WTC11 (cell line): ENCODE data around the gene AOX1. TPM values are rescaled to one million over a fixed set of nuclear protein-coding genes. Genes with fewer than 3 reads are reported as not detected.
"Not testable (repeated sequence)": the region's sequence is repeated elsewhere in the genome, so short reads cannot be mapped to it uniquely, and the experiment has no call there.

ENCODE experiments used
- ATAC-seq: fragments of 200-7000 bp; cut with Tn5 transposase; 2 replicates; pipeline ENCODE4 v1.10.0; 2021; ENCODE audit warnings: mild to moderate bottlenecking, moderate library complexity
- CTCF ChIA-PET: fragments of 300-600 bp; sonication (Branson Sonifier 250); formaldehyde crosslinking; loops from one replicate; lab custom pipeline; 2021; ENCODE audit warnings: antibody characterized with exemption; lab: Charles Lee
- POLR2A ChIA-PET: fragments of 350-600 bp; sonication (Branson Sonifier 250); formaldehyde crosslinking; loops from one replicate; lab custom pipeline; 2021; ENCODE audit warnings: antibody characterized with exemption; lab: Charles Lee
- DNase-seq: peaks from one replicate; pipeline ENCODE4 v3.0.0; 2021; ENCODE audit warnings: low spot score
- H3K27ac Mint-ChIP-seq: 2 replicates; pipeline ENCODE4 v1.8.0; 2021; ENCODE audit warnings: mixed read lengths
- H3K27me3 Mint-ChIP-seq: 2 replicates; pipeline ENCODE4 v1.8.0; 2021; ENCODE audit warnings: low read depth, mild to moderate bottlenecking, moderate library complexity, mixed read lengths
- H3K36me3 Mint-ChIP-seq: 2 replicates; pipeline ENCODE4 v1.8.0; 2021; ENCODE audit warnings: mixed read lengths
- H3K4me1 Mint-ChIP-seq: 2 replicates; pipeline ENCODE4 v1.8.0; 2022; ENCODE audit warnings: mixed read lengths
- H3K4me3 Mint-ChIP-seq: 2 replicates; pipeline ENCODE4 v1.8.0; 2021; ENCODE audit warnings: mild to moderate bottlenecking, moderate library complexity, mixed read lengths
- H3K9me3 Mint-ChIP-seq: 2 replicates; pipeline ENCODE4 v1.8.0; 2021; ENCODE audit warnings: mixed read lengths
- CREB1 ChIP-seq: sonication (generic); formaldehyde crosslinking; IDR thresholded peaks from 2 replicates; pipeline ENCODE4 v1.8.0; 2023; ENCODE audit warnings: mild to moderate bottlenecking, missing genetic modification reagents
- ETV6 ChIP-seq: sonication (generic); formaldehyde crosslinking; IDR thresholded peaks from 2 replicates; pipeline ENCODE4 v1.8.1; 2022; ENCODE audit warnings: mild to moderate bottlenecking, missing genetic modification reagents
- FOXJ3 ChIP-seq: sonication (generic); formaldehyde crosslinking; IDR thresholded peaks from 2 replicates; pipeline ENCODE4 v1.9.0; 2021; ENCODE audit warnings: missing genetic modification reagents, mild to moderate bottlenecking, borderline replicate concordance
- HMGA2 ChIP-seq: fragments of 250-450 bp; sonication (Bioruptor Pico); IDR thresholded peaks from 2 replicates; pipeline ENCODE4 v1.4.0; 2021; ENCODE audit warnings: mild to moderate bottlenecking, moderate library complexity
- HMGXB4 ChIP-seq: sonication (generic); formaldehyde crosslinking; IDR thresholded peaks from 2 replicates; pipeline ENCODE4 v1.8.1; 2023; ENCODE audit warnings: mild to moderate bottlenecking, moderate library complexity, missing genetic modification reagents
- MYBL2 ChIP-seq: sonication (generic); formaldehyde crosslinking; IDR thresholded peaks from 2 replicates; pipeline ENCODE4 v1.8.1; 2023; ENCODE audit warnings: mild to moderate bottlenecking, moderate library complexity, missing genetic modification reagents
- NFYB ChIP-seq: sonication (generic); formaldehyde crosslinking; conservative IDR thresholded peaks from 2 replicates; pipeline ENCODE4 v1.8.0; 2022; ENCODE audit warnings: low read depth, missing genetic modification reagents
- NR2C2 ChIP-seq: sonication (generic); formaldehyde crosslinking; IDR thresholded peaks from 2 replicates; pipeline ENCODE4 v1.8.0; 2022; ENCODE audit warnings: mild to moderate bottlenecking, missing genetic modification reagents
- NR3C1 ChIP-seq: sonication (generic); formaldehyde crosslinking; conservative IDR thresholded peaks from 2 replicates; pipeline ENCODE4 v1.8.1; 2023; ENCODE audit warnings: low read depth, mild to moderate bottlenecking, missing genetic modification reagents
- SMAD3 ChIP-seq: sonication (generic); formaldehyde crosslinking; IDR thresholded peaks from 2 replicates; pipeline ENCODE4 v1.8.0; 2022; ENCODE audit warnings: missing genetic modification reagents, mild to moderate bottlenecking, borderline replicate concordance
- SOX15 ChIP-seq: fragments of 250-450 bp; sonication (Bioruptor Pico); IDR thresholded peaks from 2 replicates; pipeline ENCODE4 v1.9.0; 2021; ENCODE audit warnings: mild to moderate bottlenecking
- SP1 ChIP-seq: sonication (generic); formaldehyde crosslinking; conservative IDR thresholded peaks from 2 replicates; pipeline ENCODE4 v1.8.1; 2022; ENCODE audit warnings: missing genetic modification reagents
- TEAD1 ChIP-seq: sonication (generic); formaldehyde crosslinking; IDR thresholded peaks from 2 replicates; pipeline ENCODE4 v1.8.0; 2022; ENCODE audit warnings: mild to moderate bottlenecking, missing genetic modification reagents
- ZNF317 ChIP-seq: sonication (generic); formaldehyde crosslinking; IDR thresholded peaks from 2 replicates; pipeline ENCODE4 v1.8.1; 2023; ENCODE audit warnings: low read depth, mild to moderate bottlenecking, moderate library complexity, missing genetic modification reagents, borderline replicate concordance
- ZNF416 ChIP-seq: fragments of 250-450 bp; sonication (Bioruptor Pico); IDR thresholded peaks from 2 replicates; pipeline ENCODE4 v1.9.0; 2021; ENCODE audit warnings: mild to moderate bottlenecking, inconsistent platforms
- total RNA-seq: library from RNA; stranded (reverse); gene quantifications from 3 replicates; pipeline ENCODE4 v1.2.3, GENCODE V29; 2021
- TF ChIP-seq, protein P1 (sequence below): fragments of 250-450 bp; sonication (Bioruptor Pico); IDR thresholded peaks from 2 replicates; pipeline ENCODE4 v1.9.0; 2021; ENCODE audit warnings: mild to moderate bottlenecking, borderline replicate concordance
- TF ChIP-seq, protein P2 (sequence below): sonication (generic); formaldehyde crosslinking; IDR thresholded peaks from 2 replicates; pipeline ENCODE4 v1.8.1; 2022; ENCODE audit warnings: low read depth, mild to moderate bottlenecking, moderate library complexity, missing genetic modification reagents, borderline replicate concordance
- TF ChIP-seq, protein P3 (sequence below): sonication (generic); formaldehyde crosslinking; IDR thresholded peaks from 2 replicates; pipeline ENCODE4 v1.8.0; 2023; ENCODE audit warnings: mild to moderate bottlenecking, missing genetic modification reagents
- TF ChIP-seq, protein P4 (sequence below): fragments of 250-450 bp; sonication (Bioruptor Pico); IDR thresholded peaks from 2 replicates; pipeline ENCODE4 v1.8.0; 2021; ENCODE audit warnings: mild to moderate bottlenecking

AOX1 gene
- total RNA-seq, 1 experiment from 2014 or later = 4.8 TPM

DNA sequence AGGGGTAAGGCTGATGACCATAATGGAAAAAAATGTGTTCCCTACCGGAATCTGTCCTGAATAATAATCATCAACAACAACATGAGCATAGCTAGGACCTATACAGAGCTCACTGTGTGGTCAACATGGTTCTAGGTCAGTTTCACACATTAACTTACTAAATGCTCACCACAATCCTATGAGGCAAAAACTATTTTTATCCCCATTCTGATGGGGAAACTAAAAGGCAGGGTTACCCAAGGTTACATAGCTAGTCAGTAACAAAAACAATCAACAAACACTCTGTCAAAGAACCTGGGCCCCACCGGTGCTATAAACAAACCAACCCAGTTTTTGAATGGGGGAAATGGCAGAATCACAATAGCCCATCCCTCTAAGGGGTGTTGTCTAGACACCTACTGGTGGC is 40.1 kb downstream of the AOX1 start (continued):
- TF ChIP-seq, protein P1, sequence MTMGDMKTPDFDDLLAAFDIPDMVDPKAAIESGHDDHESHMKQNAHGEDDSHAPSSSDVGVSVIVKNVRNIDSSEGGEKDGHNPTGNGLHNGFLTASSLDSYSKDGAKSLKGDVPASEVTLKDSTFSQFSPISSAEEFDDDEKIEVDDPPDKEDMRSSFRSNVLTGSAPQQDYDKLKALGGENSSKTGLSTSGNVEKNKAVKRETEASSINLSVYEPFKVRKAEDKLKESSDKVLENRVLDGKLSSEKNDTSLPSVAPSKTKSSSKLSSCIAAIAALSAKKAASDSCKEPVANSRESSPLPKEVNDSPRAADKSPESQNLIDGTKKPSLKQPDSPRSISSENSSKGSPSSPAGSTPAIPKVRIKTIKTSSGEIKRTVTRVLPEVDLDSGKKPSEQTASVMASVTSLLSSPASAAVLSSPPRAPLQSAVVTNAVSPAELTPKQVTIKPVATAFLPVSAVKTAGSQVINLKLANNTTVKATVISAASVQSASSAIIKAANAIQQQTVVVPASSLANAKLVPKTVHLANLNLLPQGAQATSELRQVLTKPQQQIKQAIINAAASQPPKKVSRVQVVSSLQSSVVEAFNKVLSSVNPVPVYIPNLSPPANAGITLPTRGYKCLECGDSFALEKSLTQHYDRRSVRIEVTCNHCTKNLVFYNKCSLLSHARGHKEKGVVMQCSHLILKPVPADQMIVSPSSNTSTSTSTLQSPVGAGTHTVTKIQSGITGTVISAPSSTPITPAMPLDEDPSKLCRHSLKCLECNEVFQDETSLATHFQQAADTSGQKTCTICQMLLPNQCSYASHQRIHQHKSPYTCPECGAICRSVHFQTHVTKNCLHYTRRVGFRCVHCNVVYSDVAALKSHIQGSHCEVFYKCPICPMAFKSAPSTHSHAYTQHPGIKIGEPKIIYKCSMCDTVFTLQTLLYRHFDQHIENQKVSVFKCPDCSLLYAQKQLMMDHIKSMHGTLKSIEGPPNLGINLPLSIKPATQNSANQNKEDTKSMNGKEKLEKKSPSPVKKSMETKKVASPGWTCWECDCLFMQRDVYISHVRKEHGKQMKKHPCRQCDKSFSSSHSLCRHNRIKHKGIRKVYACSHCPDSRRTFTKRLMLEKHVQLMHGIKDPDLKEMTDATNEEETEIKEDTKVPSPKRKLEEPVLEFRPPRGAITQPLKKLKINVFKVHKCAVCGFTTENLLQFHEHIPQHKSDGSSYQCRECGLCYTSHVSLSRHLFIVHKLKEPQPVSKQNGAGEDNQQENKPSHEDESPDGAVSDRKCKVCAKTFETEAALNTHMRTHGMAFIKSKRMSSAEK (CRISPR knock-in tag) = no peak
- TF ChIP-seq FOXJ3 (CRISPR knock-in tag) (no peak), NFYB (no peak)

GRCh38 chr2:200627110-200627770 is 41.4 kb downstream of the AOX1 start:
- H3K27me3 Mint-ChIP-seq = no peaks in the 10 kb centered on the region
- ChIA-PET POLR2A (no interaction called here), CTCF (interaction anchor here (0.9 to 2.0 kb wide), 3 partner anchors 9 to 143 kb away, joined by 3 to 6 read pairs (median 3); no protein-coding TSS in a partner anchor)
- no peaks in the 10 kb centered on the region for H3K36me3 Mint-ChIP-seq
- TF ChIP-seq, protein P2, sequence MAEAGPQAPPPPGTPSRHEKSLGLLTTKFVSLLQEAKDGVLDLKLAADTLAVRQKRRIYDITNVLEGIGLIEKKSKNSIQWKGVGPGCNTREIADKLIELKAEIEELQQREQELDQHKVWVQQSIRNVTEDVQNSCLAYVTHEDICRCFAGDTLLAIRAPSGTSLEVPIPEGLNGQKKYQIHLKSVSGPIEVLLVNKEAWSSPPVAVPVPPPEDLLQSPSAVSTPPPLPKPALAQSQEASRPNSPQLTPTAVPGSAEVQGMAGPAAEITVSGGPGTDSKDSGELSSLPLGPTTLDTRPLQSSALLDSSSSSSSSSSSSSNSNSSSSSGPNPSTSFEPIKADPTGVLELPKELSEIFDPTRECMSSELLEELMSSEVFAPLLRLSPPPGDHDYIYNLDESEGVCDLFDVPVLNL = no peak
- TF ChIP-seq, protein P3, sequence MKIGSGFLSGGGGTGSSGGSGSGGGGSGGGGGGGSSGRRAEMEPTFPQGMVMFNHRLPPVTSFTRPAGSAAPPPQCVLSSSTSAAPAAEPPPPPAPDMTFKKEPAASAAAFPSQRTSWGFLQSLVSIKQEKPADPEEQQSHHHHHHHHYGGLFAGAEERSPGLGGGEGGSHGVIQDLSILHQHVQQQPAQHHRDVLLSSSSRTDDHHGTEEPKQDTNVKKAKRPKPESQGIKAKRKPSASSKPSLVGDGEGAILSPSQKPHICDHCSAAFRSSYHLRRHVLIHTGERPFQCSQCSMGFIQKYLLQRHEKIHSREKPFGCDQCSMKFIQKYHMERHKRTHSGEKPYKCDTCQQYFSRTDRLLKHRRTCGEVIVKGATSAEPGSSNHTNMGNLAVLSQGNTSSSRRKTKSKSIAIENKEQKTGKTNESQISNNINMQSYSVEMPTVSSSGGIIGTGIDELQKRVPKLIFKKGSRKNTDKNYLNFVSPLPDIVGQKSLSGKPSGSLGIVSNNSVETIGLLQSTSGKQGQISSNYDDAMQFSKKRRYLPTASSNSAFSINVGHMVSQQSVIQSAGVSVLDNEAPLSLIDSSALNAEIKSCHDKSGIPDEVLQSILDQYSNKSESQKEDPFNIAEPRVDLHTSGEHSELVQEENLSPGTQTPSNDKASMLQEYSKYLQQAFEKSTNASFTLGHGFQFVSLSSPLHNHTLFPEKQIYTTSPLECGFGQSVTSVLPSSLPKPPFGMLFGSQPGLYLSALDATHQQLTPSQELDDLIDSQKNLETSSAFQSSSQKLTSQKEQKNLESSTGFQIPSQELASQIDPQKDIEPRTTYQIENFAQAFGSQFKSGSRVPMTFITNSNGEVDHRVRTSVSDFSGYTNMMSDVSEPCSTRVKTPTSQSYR (CRISPR knock-in tag) = no peak
- TF ChIP-seq ZNF317 (no peak), HMGXB4 (CRISPR knock-in tag) (no peak), SOX15 (CRISPR knock-in tag) (no peak), SP1 (CRISPR knock-in tag) (no peak), TEAD1 (CRISPR knock-in tag) (no peak), CREB1 (CRISPR knock-in tag) (no peak), NR2C2 (CRISPR knock-in tag) (no peak), ETV6 (no peak), ZNF416 (CRISPR knock-in tag) (no peak), HMGA2 (no peak), NR3C1 (no peak), SMAD3 (CRISPR knock-in tag) (no peak), FOXJ3 (CRISPR knock-in tag) (no peak), MYBL2 (CRISPR knock-in tag) (no peak)
- TF ChIP-seq, protein P4, sequence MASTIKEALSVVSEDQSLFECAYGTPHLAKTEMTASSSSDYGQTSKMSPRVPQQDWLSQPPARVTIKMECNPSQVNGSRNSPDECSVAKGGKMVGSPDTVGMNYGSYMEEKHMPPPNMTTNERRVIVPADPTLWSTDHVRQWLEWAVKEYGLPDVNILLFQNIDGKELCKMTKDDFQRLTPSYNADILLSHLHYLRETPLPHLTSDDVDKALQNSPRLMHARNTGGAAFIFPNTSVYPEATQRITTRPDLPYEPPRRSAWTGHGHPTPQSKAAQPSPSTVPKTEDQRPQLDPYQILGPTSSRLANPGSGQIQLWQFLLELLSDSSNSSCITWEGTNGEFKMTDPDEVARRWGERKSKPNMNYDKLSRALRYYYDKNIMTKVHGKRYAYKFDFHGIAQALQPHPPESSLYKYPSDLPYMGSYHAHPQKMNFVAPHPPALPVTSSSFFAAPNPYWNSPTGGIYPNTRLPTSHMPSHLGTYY (CRISPR knock-in tag) = no peak
- DNase-seq = no peak
- peaks cover 22% of the 10 kb centered on the region for H3K4me1 Mint-ChIP-seq
- H3K4me3 Mint-ChIP-seq = no peak overlapping the region
- peak; percentile 65 for ATAC-seq
- H3K9me3 Mint-ChIP-seq = no peaks in the 10 kb centered on the region
- H3K27ac Mint-ChIP-seq = no peak overlapping the region

DNA sequence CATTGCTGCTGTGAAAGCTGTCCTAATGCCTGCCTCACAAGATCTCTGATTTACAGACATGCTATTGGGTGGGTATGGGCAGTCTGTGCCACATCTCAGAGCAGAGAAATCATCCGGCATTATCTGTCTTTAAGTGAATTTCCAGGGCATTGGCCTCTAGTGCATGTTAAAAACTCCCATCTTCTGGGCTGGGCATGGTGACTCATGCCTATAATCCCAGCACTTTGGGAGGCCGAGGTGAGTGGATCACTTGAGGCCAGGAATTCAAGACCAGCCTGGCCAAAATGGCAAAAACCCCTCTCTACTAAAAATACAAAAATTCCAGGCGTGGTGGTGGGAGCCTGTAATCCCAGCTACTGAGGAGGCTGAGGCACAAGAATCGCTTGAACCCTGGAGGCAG is 42.6 kb downstream of the AOX1 start:
- H3K27me3 Mint-ChIP-seq, H3K4me3 Mint-ChIP-seq, DNase-seq, CTCF ChIA-PET, H3K27ac Mint-ChIP-seq, POLR2A ChIA-PET, H3K36me3 Mint-ChIP-seq, H3K9me3 Mint-ChIP-seq, ATAC-seq: not testable (repeated sequence)
- H3K4me1 Mint-ChIP-seq = peaks cover 22% of the 10 kb centered on the region
